NCI-H524 (cell line): Measurements from ENCODE around the gene TPSB2.
A peak's percentile ranks its signal among the peaks of the same experiment; 100 is the strongest.

Experiments used
- DNase-seq, 2 experiments: peaks; one replicate each; lab custom pipeline; 2025; lab: John Stamatoyannopoulos, UW

TPSB2 gene

GRCh38 chr16:1218930-1219611 is 10.9 kb downstream of the TPSB2 start:
- no peak for DNase-seq

- DNase-seq: no peak
Observed at GRCh38 chr16:1218061-1218929, 11.7 kb downstream of the TPSB2 start.

GRCh38 chr16:1217526-1217925 is 12.5 kb downstream of the TPSB2 start:
- no peak for DNase-seq

GRCh38 chr16:1216681-1217400 is 13.1 kb downstream of the TPSB2 start:
- DNase-seq: no peak

GRCh38 chr16:1216296-1216619 is 13.7 kb downstream of the TPSB2 start:
- no peak for DNase-seq

GRCh38 chr16:1215574-1216295 is 14.2 kb downstream of the TPSB2 start:
- peak; percentile 50 to 57 for DNase-seq

- DNase-seq: no peak
Observed at GRCh38 chr16:1214719-1215118, 15.3 kb downstream of the TPSB2 start.

- no peak for DNase-seq
Observed at GRCh38 chr16:1213796-1214372, 16.1 kb downstream of the TPSB2 start.

GRCh38 chr16:1213231-1213630 is 16.8 kb downstream of the TPSB2 start:
- DNase-seq: no peak

GRCh38 chr16:1212616-1213194 is 17.3 kb downstream of the TPSB2 start:
- DNase-seq: no peak

GRCh38 chr16:1211451-1212268 is 18.3 kb downstream of the TPSB2 start:
- DNase-seq: no peak

GRCh38 chr16:1210461-1210860 is 19.5 kb downstream of the TPSB2 start:
- DNase-seq: no peak

GRCh38 chr16:1209081-1209480 is 20.9 kb downstream of the TPSB2 start:
- no peak for DNase-seq

GRCh38 chr16:1208239-1208830 is 21.6 kb downstream of the TPSB2 start:
- DNase-seq: no peak

- DNase-seq: no peak
Observed at GRCh38 chr16:1206786-1207185, 23.2 kb downstream of the TPSB2 start.

GRCh38 chr16:1206326-1206725 is 23.7 kb downstream of the TPSB2 start:
- no peak for DNase-seq

GRCh38 chr16:1204933-1205332 is 25.1 kb downstream of the TPSB2 start:
- DNase-seq: no peak

- DNase-seq: no peak
Observed at GRCh38 chr16:1202274-1202673, 27.7 kb downstream of the TPSB2 start.

GRCh38 chr16:1201444-1201843 is 28.5 kb downstream of the TPSB2 start:
- DNase-seq: no peak

- no peak for DNase-seq
Observed at GRCh38 chr16:1200014-1200627, 29.9 kb downstream of the TPSB2 start.
